Amniotic stem cell (primary cell): ENCODE data around the gene COL26A1.

ENCODE experiments used
- DNase-seq: peaks from one replicate; lab custom pipeline; 2025; lab: John Stamatoyannopoulos, UW

The COL26A1 gene

GRCh38 chr7:101373812-101374614, 11.3 kb downstream of the COL26A1 start:
- DNase-seq, result no peak

DNA sequence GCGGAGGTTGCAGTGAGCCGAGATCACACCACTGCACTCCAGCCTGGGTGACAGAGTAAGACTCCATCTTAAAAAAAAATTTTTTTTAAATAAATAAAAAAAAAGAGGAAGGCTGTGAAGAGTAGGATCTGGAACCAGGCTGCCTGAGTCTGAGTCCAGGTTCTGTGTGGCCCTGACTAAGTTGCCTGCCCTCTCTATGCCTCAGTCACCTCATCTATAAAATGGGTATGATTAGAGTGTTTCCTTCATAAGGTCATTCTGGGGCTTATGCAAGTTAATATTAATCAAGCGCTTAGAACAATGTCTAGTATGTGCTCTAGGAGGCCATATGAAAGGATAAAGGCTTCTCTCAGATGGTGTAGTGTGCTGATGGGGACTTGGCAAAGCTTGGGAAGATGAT, 12.3 kb downstream of the COL26A1 start:
- DNase-seq, result no peak

DNA sequence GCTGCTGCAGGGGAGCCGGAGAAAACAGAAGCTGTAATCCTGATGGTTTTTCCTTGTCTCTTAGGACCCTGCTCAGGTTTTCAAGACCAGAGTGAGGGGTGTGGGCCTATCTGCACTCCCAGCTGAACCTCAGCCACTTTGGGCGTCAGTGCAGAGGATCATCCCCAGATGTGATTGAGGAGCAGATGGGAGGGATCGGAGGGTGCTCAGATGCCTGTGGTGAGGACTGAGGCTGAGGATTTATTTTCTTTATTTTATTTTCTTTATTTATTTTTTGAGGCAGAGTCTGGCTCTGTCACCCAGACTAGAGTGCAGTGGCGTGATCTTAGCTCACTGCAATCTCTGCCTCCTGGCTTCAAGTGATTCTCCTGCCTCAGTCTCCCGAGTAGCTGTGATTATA, 13.9 kb downstream of the COL26A1 start:
- no peak for DNase-seq

GRCh38 chr7:101377189-101377736, 14.6 kb downstream of the COL26A1 start:
- DNase-seq, result no peak

DNA sequence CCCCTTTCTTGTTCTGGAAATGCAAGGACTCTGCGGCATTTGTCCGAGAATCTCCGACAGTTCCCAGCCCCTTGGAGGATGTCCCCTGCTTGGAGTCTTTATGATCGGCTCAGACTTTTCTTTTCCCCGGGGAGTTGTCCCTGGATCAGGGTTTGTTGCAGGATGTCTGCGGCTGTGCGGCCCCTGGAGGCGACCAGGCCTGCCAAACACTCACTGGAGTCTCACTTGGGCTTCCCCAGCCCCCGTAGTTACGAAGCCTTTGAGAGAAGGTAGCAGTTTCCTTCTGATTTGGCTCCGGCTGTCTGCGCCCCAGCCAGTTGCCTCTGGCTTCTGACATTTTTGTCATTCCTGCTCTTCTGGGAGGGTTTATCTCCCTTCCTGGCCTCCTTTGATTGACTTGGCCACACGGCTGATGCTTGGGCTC, 16.1 kb downstream of the COL26A1 start:
- no peak for DNase-seq

DNA sequence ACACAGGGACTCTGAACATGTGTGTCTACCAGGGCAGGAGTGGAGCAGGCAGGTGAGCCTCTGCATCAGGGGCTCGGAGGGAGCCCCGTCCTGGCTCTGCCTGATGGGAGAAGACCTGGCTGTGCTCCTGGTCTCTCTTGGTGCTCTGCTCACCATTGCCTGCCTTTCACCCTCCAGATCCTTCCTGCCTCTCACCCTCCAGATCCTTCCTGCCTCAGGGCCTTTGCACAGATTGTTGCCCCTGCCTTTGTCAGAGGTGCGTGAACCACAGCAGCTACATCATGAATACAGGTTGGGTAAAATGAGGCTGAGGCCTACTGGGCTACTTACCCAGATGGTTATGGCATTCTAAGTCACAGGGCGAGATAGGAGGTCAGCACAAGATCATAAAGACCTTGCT, 16.6 kb downstream of the COL26A1 start:
- no peak for DNase-seq

GRCh38 chr7:101381549-101382111, 19.0 kb downstream of the COL26A1 start:
- DNase-seq, result no peak

- DNase-seq, result no peak
These were observed 20.3 kb downstream of the COL26A1 start for GRCh38 chr7:101382937-101383336.

DNA sequence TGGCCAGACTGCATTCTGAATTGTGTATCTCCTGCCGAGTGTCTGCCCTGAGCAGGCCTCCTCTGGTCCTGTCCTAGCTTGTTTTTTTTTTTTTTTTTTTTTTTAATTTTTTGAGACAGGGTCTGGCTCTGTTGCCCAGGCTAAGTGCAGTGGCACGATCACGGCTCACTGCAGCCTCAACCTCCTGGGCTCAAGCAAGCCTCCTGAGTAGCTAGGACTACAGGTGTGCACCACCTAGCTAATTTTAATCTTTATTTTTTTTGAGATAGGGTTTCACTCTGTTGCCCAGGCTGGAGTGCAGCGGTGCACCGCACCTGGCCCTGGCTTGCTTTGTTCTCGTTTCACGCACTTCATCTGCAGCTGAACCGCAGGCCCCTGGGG, 23.5 kb downstream of the COL26A1 start:
- DNase-seq, result no peak

- no peak for DNase-seq
These were observed 24.0 kb downstream of the COL26A1 start for GRCh38 chr7:101386558-101387231.

- DNase-seq, result no peak
These were observed 28.2 kb downstream of the COL26A1 start for GRCh38 chr7:101390901-101391301.

DNA sequence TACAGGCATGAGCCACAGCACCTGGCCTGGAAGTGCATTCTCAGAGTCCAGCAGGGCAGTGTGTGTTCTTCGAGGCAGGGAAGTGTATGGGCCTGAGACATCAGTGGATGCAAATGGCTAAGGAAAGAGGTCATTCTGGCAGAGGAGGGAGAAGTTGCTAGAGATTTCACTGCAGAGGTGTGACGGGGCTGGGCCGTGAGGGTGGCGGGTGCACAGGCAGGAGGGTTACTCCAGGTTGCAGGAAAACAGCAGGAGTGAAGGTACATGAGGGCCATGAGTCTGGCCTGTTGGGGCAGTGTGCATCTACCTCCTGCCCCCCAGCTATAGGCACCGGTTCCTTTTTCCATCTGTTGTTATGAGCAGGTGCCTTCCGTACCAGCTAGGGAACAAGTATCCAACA, 29.3 kb downstream of the COL26A1 start:
- no peak for DNase-seq

- no peak for DNase-seq
These were observed 31.2 kb downstream of the COL26A1 start for GRCh38 chr7:101393865-101394264.

DNA sequence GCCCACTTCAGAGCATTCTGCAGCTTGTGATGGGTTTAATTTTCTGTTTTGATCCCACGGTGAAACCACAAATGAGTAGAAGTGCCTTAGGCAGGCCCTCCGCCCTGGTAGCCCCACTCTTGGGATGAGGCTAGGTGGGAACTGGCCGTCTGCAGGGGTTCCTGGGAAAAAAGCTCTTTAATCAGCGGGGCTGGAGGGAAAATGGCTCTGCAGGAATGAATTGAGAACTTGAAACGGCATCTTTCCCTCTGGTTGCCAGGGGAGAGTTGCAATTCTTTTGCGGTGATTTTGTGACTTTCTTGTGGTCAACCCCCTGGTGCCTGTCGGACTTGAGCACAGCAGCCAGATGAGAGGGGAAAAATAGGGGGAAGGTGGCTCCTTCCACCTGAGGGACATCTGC, 32.7 kb downstream of the COL26A1 start:
- no peak for DNase-seq

DNA sequence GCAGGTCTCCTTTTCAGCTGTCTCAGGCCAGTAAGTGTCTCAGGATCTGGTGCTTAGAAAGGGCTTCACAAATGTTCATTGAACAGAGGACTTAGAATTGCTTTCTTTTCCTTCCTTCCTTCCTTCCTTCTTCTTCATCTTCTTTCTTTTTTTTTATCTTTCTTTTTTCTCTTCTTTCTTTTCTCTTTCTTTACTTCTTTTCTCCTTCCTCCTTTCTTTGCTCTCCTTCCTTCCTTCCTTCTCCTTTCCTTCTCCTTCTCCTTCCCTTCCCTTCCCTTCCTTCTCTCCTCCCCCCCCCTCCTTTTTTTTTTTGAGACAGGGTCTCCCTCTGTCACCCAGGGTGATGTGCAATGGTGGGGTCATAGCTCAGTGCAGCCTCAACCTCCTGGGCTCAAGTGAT, 34.6 kb downstream of the COL26A1 start:
- DNase-seq, result no peak

GRCh38 chr7:101397770-101398324, 35.2 kb downstream of the COL26A1 start:
- DNase-seq, result no peak

- no peak for DNase-seq
These were observed 36.0 kb downstream of the COL26A1 start for GRCh38 chr7:101398396-101399289.

DNA sequence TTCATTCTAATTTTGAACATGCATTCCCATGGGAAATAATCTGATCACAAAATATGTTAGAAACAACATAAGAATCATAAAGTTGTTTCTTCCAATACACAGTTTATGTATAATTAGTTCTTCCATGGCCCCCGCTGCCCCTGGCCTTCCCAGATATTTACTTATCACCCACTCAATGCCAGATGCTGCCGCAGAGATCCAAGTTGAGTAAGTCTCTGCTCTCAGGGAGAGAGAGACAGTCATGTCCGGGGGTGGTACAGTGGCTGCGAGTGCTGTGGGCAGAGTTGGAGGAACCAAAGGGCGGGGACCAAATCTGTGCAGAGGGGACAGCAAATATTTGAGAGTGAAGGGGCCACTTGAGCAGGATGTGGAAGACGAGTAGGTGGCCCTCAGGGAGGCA, 37.1 kb downstream of the COL26A1 start:
- DNase-seq, result no peak

DNA sequence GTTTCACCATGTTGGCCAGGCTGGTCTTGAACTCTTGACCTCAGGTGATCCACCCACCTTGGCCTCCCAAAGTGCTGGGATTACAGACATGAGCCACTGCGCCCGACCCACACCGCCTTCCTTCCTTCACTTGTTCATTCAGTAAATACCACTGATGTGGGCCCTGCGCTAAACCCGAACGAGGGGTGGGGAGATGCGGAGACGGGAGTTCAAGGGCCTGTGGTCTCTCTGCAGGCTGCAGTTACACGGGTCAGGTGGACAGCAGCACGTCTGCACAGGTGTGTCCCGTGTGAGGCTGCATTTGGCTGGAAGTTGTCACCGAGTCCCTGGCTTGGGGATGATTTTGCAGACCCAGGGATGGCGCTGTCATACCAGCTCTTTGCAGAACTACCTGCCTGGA, 38.1 kb downstream of the COL26A1 start:
- DNase-seq, result no peak

DNA sequence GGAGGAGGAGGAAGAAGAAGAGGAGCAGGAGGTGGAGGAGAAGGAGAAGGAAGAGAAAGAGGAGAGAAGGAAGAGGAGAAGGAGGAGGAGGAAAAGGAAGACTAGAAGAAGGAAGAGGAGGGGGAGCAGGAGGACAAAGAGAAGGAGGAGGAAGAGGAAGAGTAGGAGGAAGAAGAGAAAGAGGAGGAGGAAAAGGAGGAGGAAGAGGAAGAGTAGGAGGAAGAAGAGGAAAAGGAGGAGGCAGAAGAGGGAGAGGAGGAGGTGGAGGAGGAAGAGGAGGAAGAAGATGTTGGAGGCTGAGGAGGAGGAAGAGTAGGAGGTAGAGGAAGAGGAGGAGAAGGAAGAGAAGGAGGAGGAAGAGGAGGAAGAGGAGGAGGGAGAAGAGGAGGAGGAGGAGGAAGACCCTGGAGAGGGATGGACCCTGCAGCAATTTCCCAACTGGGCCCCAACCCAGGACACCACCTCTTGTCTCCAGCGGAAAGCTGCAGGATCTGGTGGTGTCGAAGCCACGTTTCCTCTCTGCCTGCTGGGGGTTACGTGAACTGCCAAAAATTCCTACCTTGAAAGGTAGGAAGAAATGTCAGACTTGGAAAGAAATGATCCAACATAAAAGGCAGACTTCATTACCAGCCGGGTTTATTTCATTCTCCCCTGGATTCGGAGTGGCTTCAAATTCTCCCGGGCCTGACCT, 38.9 kb downstream of the COL26A1 start:
- no peak for DNase-seq
